Activated CD4-positive, alpha-beta T cell treated with anti-CD3 and anti-CD28 coated beads for 36 hours (primary cell): Measurements from ENCODE around the gene PCNX2. TPM values are rescaled to one million over a fixed set of nuclear protein-coding genes. Genes with fewer than 3 reads are reported as not detected.

Experiments
- ATAC-seq: fragments of 200-7000 bp; cut with Tn5 transposase; one replicate; pipeline ENCODE4 v1.10.0; 2021; ENCODE audit warnings: mild to moderate bottlenecking, moderate library complexity
- CTCF ChIA-PET: fragments of 350-600 bp; sonication (Branson Sonifier 250); formaldehyde crosslinking; loops from one replicate; lab custom pipeline; 2021; ENCODE audit warnings: antibody characterized with exemption; lab: Charles Lee
- POLR2A ChIA-PET: fragments of 350-600 bp; sonication (Branson Sonifier 250); formaldehyde crosslinking; loops from one replicate; lab custom pipeline; 2021; ENCODE audit warnings: antibody characterized with exemption, inconsistent platforms; lab: Charles Lee
- DNase-seq: peaks from one replicate; pipeline ENCODE4 v3.0.0-alpha.2; 2020
- H3K27ac Mint-ChIP-seq: one replicate; pipeline ENCODE4 v1.8.0; 2021; ENCODE audit warnings: mixed read lengths
- H3K27me3 Mint-ChIP-seq: one replicate; pipeline ENCODE4 v1.8.0; 2021; ENCODE audit warnings: mixed read lengths
- H3K36me3 Mint-ChIP-seq: one replicate; pipeline ENCODE4 v1.8.0; 2021; ENCODE audit warnings: low read depth, mixed read lengths
- H3K4me1 Mint-ChIP-seq: one replicate; pipeline ENCODE4 v1.8.0; 2021; ENCODE audit warnings: mixed read lengths
- H3K4me3 Mint-ChIP-seq: one replicate; pipeline ENCODE4 v1.8.0; 2021; ENCODE audit warnings: mild to moderate bottlenecking, moderate library complexity, mixed read lengths
- H3K9me3 Mint-ChIP-seq: one replicate; pipeline ENCODE4 v1.8.0; 2021; ENCODE audit warnings: low read depth, mixed read lengths
- intact Hi-C, 2 experiments: fragments of 100-400 bp; cut with DNase I in 1 of 2; cut with micrococcal nuclease in 1 of 2; formaldehyde crosslinking; loops; one replicate each; pipeline versions ENCODE4 v1.14.2 to v1.15.1; 2022 to 2024; cut with DNase I, micrococcal nuclease
- total RNA-seq, 2 experiments: library from RNA; stranded (reverse); gene quantifications; one replicate each; pipeline ENCODE4 v1.2.3, GENCODE V29; 2021

Gene PCNX2
- total RNA-seq, 2 experiments from 2014 or later, result 14.7 to 18.1 TPM

GRCh38 chr1:232979558-232979957, 316.0 kb downstream of the PCNX2 start:
- ATAC-seq (no peak), DNase-seq (no peak)
- no peaks in the 10 kb centered on the region for H3K9me3 Mint-ChIP-seq
- peaks cover 32% of the 10 kb centered on the region for H3K36me3 Mint-ChIP-seq
- POLR2A ChIA-PET, result no interaction called here
- no peak overlapping the region for H3K27ac Mint-ChIP-seq
- H3K4me1 Mint-ChIP-seq, result peaks cover 22% of the 10 kb centered on the region
- H3K4me3 Mint-ChIP-seq, result no peak overlapping the region
- H3K27me3 Mint-ChIP-seq, result no peaks in the 10 kb centered on the region
- CTCF ChIA-PET, result interaction anchor here (0.7 to 1.0 kb wide), 2 partner anchors 30 to 672 kb away, joined by 3 read pairs; no protein-coding TSS in a partner anchor
- intact Hi-C loops, result no loop called here

- intact Hi-C loops, result no loop called here
- H3K36me3 Mint-ChIP-seq, result peaks cover 38% of the 10 kb centered on the region
Measured at GRCh38 chr1:232978815-232979214, 316.7 kb downstream of the PCNX2 start.

GRCh38 chr1:232978091-232978634, 317.4 kb downstream of the PCNX2 start:
- peak; percentile 68 for ATAC-seq
- DNase-seq, result peak; percentile 42
- Mint-ChIP-seq H3K4me3 (no peak overlapping the region), H3K36me3 (peaks cover 43% of the 10 kb centered on the region), H3K27me3 (no peaks in the 10 kb centered on the region), H3K4me1 (peaks cover 22% of the 10 kb centered on the region), H3K9me3 (peaks cover 13% of the 10 kb centered on the region), H3K27ac (peak overlapping the region; percentile 75)
- intact Hi-C loops, result no loop called here
- POLR2A ChIA-PET, result interaction anchor here (0.6 kb wide), 1 partner anchor 26 kb away, joined by 6 read pairs; no protein-coding TSS in a partner anchor
- CTCF ChIA-PET, result interaction anchor here (0.8 to 1.3 kb wide), 2 partner anchors 18 to 57 kb away, joined by 3 to 4 read pairs; no protein-coding TSS in a partner anchor

More at GRCh38 chr1:232978815-232979214, 316.7 kb downstream of the PCNX2 start:
- POLR2A ChIA-PET, result no interaction called here
- DNase-seq (no peak), ATAC-seq (no peak)
- no peaks in the 10 kb centered on the region for H3K27me3 Mint-ChIP-seq
- peak overlapping the region; percentile 74 for H3K27ac Mint-ChIP-seq
- CTCF ChIA-PET, result interaction anchor here (0.8 to 1.3 kb wide), 3 partner anchors 18 to 58 kb away, joined by 3 to 4 read pairs (median 3); no protein-coding TSS in a partner anchor
- H3K4me1 Mint-ChIP-seq, result peaks cover 22% of the 10 kb centered on the region
- no peak overlapping the region for H3K4me3 Mint-ChIP-seq
- H3K9me3 Mint-ChIP-seq, result peaks cover 7% of the 10 kb centered on the region

- Mint-ChIP-seq H3K27me3 (no peaks in the 10 kb centered on the region), H3K36me3 (peaks cover 67% of the 10 kb centered on the region), H3K9me3 (peaks cover 23% of the 10 kb centered on the region), H3K27ac (no peak overlapping the region), H3K4me3 (no peak overlapping the region), H3K4me1 (peaks cover 22% of the 10 kb centered on the region)
- POLR2A ChIA-PET, result no interaction called here
- intact Hi-C loops, result no loop called here
- DNase-seq (no peak), ATAC-seq (no peak)
- CTCF ChIA-PET, result no interaction called here
Measured at GRCh38 chr1:232974971-232975370, 320.6 kb downstream of the PCNX2 start.

- H3K4me1 Mint-ChIP-seq, result peaks cover 20% of the 10 kb centered on the region
- intact Hi-C loops, result no loop called here
- DNase-seq, result no peak
- H3K4me3 Mint-ChIP-seq, result no peak overlapping the region
- no peaks in the 10 kb centered on the region for H3K27me3 Mint-ChIP-seq
- H3K27ac Mint-ChIP-seq, result no peak overlapping the region
- ChIA-PET POLR2A (no interaction called here), CTCF (no interaction called here)
- H3K9me3 Mint-ChIP-seq, result peaks cover 23% of the 10 kb centered on the region
- H3K36me3 Mint-ChIP-seq, result peaks cover 73% of the 10 kb centered on the region
- no peak for ATAC-seq
Measured at GRCh38 chr1:232973652-232974611, 321.6 kb downstream of the PCNX2 start.

GRCh38 chr1:232970508-232970907, 325.0 kb downstream of the PCNX2 start:
- no peak for DNase-seq
- ChIA-PET POLR2A (no interaction called here), CTCF (interaction anchor here (0.9 kb wide), 1 partner anchor 684 kb away, joined by 3 read pairs; no protein-coding TSS in a partner anchor)
- Mint-ChIP-seq H3K27me3 (no peaks in the 10 kb centered on the region), H3K9me3 (peaks cover 23% of the 10 kb centered on the region), H3K4me1 (peaks cover 6% of the 10 kb centered on the region), H3K27ac (no peak overlapping the region), H3K36me3 (peaks cover 59% of the 10 kb centered on the region), H3K4me3 (no peak overlapping the region)
- intact Hi-C loops, result no loop called here
- no peak for ATAC-seq

- intact Hi-C loops, result no loop called here
Measured at GRCh38 chr1:232969799-232970198, 325.7 kb downstream of the PCNX2 start.

GRCh38 chr1:232968965-232969364, 326.6 kb downstream of the PCNX2 start:
- Mint-ChIP-seq H3K4me3 (no peak overlapping the region), H3K36me3 (peaks cover 51% of the 10 kb centered on the region), H3K4me1 (peaks cover 15% of the 10 kb centered on the region), H3K27me3 (no peaks in the 10 kb centered on the region), H3K27ac (peak overlapping the region; percentile 43), H3K9me3 (peaks cover 17% of the 10 kb centered on the region)
- ChIA-PET POLR2A (no interaction called here), CTCF (interaction anchor here (0.5 to 1.1 kb wide), 2 partner anchors 55 to 348 kb away, joined by 3 read pairs; no protein-coding TSS in a partner anchor)
- peak; percentile 28 for DNase-seq
- ATAC-seq, result peak; percentile 39
- intact Hi-C loops, result no loop called here

More at GRCh38 chr1:232969799-232970198, 325.7 kb downstream of the PCNX2 start:
- DNase-seq, result no peak
- ATAC-seq, result no peak
- Mint-ChIP-seq H3K4me3 (no peak overlapping the region), H3K9me3 (peaks cover 23% of the 10 kb centered on the region), H3K27me3 (no peaks in the 10 kb centered on the region), H3K27ac (no peak overlapping the region), H3K4me1 (peaks cover 13% of the 10 kb centered on the region), H3K36me3 (peaks cover 56% of the 10 kb centered on the region)
- ChIA-PET POLR2A (no interaction called here), CTCF (interaction anchor here (1.1 kb wide), 1 partner anchor 54 kb away, joined by 3 read pairs; no protein-coding TSS in a partner anchor)

- intact Hi-C loops, result no loop called here
- Mint-ChIP-seq H3K27me3 (no peaks in the 10 kb centered on the region), H3K27ac (no peak overlapping the region), H3K9me3 (peaks cover 12% of the 10 kb centered on the region), H3K4me3 (no peak overlapping the region), H3K36me3 (peaks cover 48% of the 10 kb centered on the region), H3K4me1 (peaks cover 18% of the 10 kb centered on the region)
- DNase-seq (no peak), ATAC-seq (no peak)
- ChIA-PET POLR2A (no interaction called here), CTCF (no interaction called here)
Measured at GRCh38 chr1:232968391-232968790, 327.1 kb downstream of the PCNX2 start.

GRCh38 chr1:232966663-232967062, 328.9 kb downstream of the PCNX2 start:
- Mint-ChIP-seq H3K4me3 (no peak overlapping the region), H3K27me3 (no peaks in the 10 kb centered on the region), H3K4me1 (peaks cover 34% of the 10 kb centered on the region), H3K27ac (no peak overlapping the region), H3K36me3 (peaks cover 38% of the 10 kb centered on the region), H3K9me3 (no peaks in the 10 kb centered on the region)
- POLR2A ChIA-PET, result no interaction called here
- DNase-seq (no peak), ATAC-seq (no peak)
- CTCF ChIA-PET, result interaction anchor here (0.6 to 1.4 kb wide), 3 partner anchors 12 to 77 kb away, joined by 3 to 4 read pairs (median 4); no protein-coding TSS in a partner anchor
- intact Hi-C loops, result no loop called here

- H3K27me3 Mint-ChIP-seq, result no peaks in the 10 kb centered on the region
- H3K4me1 Mint-ChIP-seq, result peaks cover 37% of the 10 kb centered on the region
- intact Hi-C loops, result no loop called here
- DNase-seq, result no peak
- H3K27ac Mint-ChIP-seq, result no peak overlapping the region
- peaks cover 34% of the 10 kb centered on the region for H3K36me3 Mint-ChIP-seq
- no peaks in the 10 kb centered on the region for H3K9me3 Mint-ChIP-seq
- H3K4me3 Mint-ChIP-seq, result no peak overlapping the region
- CTCF ChIA-PET, result interaction anchor here (1.0 kb wide), 1 partner anchor 14 kb away, joined by 3 read pairs; no protein-coding TSS in a partner anchor
- ATAC-seq, result no peak
- POLR2A ChIA-PET, result no interaction called here
Measured at GRCh38 chr1:232965912-232966217, 329.7 kb downstream of the PCNX2 start.
